ENCODE data around the gene THRAP3.

Gene THRAP3

DNA sequence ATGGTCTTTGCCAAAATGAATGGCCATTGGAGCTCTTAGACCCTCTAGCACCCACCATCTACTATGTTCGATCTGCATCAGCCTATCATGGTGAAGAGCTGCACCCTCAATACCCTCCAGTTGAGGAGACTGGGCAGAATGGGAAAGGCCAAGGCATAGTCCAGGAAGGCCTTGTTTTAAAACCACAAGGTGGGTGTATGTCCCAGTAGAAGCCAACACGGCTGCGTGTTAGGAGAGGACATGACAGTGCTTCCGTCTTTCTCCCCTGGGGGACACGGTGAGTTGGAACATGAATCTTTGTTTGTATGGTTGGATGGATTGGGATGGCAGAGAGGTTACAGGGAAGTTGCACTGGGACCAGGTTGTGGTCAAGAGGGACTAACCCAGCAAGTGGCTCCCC lies 63.4 kb downstream of the THRAP3 start:
- in situ Hi-C loops (cut with MboI; ENCODE audit: low sequenced_read_pairs) = no loop called here

DNA sequence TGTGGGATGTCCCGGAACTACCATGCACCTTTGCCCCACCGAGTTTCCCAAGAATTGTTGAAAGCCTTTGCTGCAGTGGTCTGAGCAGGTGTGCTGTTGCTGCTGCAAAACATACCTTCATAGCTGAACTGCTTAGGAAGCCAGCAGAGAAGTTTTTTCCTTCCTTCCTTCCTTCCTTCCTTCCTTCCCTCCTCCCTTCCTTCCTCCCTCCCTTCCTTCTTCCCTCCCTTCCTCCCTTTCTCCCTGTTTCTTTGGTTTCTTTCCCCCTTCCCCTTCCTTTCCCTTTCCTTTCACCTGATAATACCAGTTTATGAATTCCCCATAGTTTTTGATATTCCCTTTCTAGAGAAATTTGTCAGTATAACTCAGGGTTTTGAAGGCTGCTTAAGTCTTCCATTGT lies 71.1 kb downstream of the THRAP3 start:
- in situ Hi-C loops (cut with MboI; ENCODE audit: low sequenced_read_pairs) = no loop called here

DNA sequence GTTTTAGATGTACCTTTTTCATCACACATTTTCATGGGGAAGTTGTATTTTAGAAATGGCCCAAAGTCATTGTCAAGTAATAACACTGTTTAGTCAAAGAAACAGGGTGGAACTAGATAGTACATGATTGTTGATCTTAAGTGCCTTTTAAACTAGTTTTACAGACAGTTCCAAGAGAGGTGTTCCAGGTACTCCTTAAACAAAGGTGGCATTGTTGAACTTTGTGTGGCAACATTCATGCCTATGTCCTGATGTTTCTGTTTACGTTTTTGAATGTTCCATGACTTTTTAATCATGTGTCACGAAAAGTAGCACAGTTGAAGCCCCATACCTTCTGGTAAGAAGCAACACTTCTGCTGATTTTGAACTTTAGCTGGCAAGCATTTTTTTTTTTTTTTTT lies 72.8 kb downstream of the THRAP3 start:
- in situ Hi-C loops (cut with MboI; ENCODE audit: low sequenced_read_pairs) = no loop called here

DNA sequence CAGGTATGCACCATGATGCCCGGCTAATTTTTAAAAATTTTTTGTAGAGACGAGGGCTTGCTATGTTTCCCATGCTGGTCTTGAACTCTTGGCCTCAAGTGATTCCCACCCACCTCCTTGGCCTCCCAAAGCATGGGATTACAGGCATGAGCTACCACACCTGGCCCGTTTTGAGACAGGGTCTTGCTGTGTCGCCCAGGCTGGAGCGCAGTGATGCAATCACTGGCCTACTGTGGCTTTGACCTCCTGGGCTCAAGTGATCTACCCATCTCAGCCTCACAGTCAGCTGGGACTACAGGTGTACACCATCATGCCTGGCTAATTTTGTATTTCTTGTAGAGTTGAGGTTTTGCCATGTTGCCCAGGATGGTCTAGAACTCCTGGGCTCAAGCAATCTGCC lies 74.4 kb downstream of the THRAP3 start:
- in situ Hi-C loops (cut with MboI; ENCODE audit: low sequenced_read_pairs) = no loop called here

DNA sequence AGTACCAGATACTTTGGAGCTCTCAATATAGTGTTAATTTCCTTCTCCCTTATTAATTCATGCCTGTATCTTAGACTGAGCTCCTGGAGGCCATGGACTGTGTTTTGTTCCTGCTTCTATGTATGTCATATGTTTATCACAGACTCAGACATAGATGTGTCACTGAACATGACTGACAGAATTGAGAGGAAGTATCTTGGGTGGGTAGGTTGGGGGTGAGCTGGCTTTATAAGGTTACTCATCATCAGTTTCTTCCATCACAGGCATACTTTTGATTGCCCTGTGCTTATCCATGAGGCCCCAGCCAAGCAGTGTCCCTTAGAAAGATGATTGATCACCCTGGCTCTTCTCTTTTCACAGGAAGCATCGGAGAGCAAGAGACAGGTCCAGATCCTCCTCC lies 76.3 kb downstream of the THRAP3 start:
- in situ Hi-C loops (cut with MboI; ENCODE audit: low sequenced_read_pairs) = no loop called here

DNA sequence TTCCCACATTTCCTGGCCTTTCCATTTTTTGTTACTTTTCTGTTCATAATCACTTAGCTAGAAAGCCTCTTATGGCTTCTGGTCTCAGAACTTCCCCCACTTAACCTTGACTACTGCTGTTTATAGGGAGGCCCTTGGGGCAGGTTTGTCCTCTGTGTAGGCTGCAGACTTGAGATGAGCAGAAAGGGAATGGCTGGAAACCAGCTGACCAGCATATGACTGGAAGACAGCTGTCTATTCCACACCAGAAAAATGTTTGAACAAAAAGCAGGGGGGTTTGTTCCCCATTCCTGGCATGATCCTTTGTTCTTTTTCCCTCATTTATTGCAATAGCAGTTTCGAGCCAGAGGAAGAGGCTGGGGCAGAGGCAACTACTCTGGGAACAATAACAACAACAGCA lies 77.0 kb downstream of the THRAP3 start:
- in situ Hi-C loops (cut with MboI; ENCODE audit: low sequenced_read_pairs) = no loop called here

DNA sequence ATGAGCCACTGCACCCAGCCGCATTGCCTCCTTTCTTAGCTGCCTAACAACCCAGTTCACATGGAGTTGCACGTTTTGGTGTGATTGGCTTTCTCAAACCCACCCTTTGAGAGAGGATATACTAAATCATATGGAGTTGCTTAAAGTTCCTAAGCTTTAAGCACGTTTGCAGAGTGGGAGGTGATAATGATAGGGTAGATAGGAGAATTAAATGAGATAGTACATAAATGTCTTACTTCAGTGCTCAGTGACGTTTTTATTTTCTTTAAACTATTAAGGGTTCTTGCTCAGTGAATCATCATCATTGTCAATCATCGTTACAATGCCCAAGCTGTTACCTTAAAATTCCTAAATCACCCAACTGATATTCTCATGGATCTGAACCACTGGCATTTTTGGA lies 79.0 kb downstream of the THRAP3 start:
- in situ Hi-C loops (cut with MboI; ENCODE audit: low sequenced_read_pairs) = no loop called here

DNA sequence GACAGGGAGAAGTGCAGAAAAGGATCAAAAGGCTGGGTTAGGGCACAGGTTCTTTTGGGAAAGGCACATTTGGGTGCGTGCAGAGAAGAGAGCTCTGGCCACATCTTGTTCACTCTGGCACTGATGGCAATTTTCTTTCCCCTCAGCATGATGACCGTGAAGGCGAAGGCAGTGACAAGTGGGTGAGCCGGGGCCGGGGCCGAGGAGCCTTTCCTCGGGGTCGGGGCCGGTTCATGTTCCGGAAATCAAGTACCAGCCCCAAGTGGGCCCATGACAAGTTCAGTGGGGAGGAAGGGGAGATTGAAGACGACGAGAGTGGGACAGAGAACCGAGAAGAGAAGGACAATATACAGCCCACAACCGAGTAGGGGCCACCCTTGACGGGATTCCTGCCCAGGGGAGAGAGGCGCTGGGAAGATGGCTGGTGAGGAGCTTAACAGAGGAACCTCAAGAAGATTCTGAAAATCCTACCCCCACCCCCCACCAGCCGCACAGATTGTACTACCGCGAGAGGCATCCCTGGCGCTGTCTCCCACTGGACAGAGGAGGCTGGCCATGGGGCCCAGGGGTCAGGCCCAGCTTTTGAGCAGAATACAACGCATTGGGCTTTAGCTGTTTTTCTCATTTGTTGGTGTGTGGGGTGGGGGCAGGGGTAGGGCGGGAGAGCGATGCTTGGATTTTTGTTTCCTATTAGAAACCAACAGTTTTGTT lies 79.6 kb downstream of the THRAP3 start:
- in situ Hi-C loops (cut with MboI; ENCODE audit: low sequenced_read_pairs) = no loop called here

DNA sequence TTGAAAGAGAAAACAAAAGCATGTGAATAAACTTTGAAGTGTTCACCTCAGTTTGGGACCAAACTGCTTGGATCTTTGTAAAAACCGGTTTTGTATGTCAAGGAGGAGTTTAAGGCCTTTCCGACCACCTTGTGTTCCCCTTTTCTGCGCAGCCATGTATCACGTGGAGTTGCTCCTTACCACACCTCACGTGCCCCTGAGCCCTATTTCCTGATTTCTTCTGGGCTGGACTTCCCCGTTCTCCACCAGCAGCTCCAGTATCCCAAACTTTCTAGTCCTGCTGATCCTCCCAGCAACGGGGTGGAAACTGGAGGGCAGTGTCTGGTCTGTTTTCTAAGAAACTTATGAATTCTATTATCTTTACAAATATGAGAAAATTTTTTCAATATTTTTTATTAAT lies 80.3 kb downstream of the THRAP3 start:
- in situ Hi-C loops (cut with MboI; ENCODE audit: low sequenced_read_pairs) = no loop called here

DNA sequence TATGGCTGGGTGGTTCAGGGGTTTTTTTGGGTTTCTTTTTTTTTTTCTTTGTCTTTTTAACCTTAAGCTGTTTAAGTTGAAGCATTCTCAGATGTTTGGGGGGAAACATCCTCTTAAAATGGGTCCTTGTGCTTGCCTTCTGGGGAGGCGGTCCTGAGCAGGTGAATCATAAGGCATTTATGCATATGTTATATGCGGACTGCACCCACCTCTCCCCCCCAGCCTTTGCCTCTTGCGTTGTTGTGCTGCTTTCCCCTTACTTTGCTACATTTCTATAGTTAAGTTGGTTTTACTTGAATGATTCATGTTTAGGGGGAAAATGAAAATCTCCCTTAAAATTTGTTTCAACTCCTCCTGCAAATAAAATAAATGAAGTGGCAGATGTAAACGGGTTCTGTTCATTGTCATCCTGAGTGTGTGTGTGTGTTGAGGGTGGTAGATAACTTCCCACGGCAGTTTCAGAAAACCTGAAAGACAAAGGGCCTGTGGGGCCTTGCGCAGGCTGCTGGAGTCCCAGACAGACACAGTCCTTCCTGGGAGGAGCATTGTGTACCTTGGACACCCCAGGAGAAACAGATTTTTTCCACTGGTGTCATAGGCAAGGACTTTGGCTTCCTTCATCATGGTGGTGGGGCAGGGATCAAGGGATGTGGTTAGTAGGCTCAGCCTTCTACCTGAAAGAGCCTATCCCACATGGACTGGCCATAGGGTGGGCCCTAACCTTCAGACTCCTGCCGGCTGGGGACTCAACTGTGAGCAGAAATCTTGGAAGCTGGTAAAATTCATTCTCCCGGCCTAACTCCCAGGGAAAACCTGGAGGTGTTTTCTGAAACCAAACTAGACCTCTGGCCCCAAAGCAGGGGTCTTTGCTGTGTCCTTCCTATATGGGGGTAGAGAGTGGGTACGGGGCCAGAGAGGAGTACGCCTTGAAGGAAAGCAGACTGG lies 81.0 kb downstream of the THRAP3 start:
- in situ Hi-C loops (cut with MboI; ENCODE audit: low sequenced_read_pairs) = no loop called here

DNA sequence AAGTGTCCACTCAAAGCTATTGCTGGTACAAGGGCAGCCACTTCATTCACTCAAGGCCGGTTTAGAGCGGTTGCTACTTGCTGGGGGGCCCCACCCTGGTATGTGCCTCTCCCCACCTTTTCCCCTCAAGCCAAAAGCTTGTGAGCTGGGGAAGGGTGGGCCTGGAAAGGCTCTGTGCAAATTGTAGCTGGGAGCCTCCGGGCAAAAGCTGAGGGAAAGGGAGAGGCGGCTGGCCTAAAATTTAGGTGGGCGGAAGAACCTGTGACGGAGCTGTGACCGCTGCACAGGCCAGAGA lies 81.6 kb downstream of the THRAP3 start:
- in situ Hi-C loops (cut with MboI; ENCODE audit: low sequenced_read_pairs) = no loop called here

DNA sequence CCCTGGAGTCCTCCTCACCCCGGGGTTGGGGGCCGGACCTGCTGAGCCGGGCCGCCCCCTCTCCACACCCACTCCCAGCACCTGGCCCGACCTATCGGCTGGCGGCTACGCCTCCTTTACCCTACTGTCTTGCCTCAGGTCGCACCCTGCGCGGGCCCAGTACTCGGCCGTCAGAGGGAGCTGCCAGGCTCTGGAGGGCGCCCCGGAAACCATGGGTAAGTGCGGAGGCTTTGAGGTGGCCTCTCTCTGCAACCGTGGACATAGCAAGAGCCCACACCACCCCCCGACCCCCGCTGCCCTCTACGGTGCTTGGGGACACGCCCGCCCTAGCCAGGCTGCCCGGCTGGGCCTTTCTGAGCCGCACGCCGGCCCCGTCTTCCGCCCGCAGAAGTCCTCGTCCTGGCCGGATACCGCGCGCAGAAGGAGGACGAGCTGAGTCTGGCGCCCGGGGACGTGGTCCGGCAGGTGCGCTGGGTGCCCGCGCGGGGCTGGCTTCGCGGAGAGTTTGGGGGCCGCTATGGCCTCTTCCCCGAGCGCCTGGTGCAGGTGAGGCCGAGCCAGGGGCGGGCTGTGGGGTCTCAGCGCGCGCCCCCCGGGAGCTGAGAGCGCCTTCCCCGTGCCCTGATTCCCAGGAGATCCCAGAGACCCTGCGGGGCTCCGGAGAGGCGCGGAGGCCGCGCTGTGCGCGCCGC lies 82.1 kb downstream of the THRAP3 start, which contains the start of gene SH3D21:
Gene SH3D21 (plus strand): TSS at position 159 of the 692 bp plus-strand sequence. CDS start 53 bp downstream, at position 212.
- in situ Hi-C loops (cut with MboI; ENCODE audit: low sequenced_read_pairs) = no loop called here

DNA sequence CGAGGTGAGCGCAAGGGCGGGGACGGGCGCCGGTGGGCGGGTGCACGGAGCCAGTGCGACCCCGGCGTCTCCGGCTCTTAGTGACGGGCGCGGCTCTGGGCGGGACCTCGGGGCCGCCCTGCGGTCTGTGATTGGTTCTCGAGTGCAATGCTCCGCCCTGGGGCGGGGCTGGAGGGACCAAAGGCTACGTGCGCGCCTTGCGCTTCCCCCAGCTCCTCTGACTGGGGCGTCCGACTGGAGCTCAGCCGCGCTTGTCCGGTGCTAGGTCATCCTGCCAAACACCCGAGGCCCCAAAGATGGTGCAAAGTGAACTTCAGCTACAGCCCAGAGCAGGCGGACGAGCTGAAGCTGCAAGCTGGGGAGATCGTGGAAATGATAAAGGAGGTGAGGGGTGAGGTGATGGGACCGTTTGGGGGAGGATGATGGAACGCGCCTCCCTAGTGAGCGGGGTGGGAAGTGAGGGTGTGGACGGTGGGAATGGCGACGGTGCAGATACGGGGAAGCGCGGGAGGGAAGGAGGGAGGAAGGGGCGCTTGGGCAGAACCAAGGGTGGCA lies 82.7 kb downstream of the THRAP3 start:
- in situ Hi-C loops (cut with MboI; ENCODE audit: low sequenced_read_pairs) = no loop called here

DNA sequence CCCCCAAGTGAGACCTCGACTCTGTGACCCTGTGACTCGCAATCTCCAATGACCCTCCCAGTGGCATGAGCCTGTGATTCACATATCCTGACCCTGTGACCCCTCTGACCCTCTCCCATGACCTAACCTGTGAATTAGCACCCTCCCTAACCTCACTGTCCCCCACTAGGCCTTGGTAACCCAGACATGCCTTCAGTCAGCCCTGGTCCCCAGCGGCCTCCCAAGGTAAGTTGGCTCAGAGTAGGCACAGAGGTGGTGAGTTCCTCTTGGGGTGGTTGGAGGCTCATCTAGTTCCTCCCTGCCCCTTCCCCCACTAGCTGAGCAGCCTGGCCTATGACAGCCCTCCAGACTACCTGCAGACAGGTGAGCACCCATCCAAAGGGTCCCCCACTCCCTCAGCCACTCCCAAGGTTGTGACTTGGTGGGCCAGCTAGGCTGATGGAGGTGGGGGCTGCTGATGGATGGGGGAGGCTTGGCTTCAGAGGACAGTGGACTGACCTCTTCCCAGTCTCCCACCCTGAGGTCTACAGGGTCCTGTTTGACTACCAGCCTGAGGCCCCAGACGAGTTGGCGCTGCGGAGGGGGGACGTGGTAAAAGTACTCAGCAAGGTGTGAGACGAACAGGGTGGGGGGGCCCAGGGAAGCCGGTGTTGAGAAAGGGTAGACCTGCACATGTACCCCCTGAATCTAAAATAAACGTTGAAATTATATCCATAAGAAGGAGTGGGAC lies 83.5 kb downstream of the THRAP3 start:
- in situ Hi-C loops (cut with MboI; ENCODE audit: low sequenced_read_pairs) = no loop called here

DNA sequence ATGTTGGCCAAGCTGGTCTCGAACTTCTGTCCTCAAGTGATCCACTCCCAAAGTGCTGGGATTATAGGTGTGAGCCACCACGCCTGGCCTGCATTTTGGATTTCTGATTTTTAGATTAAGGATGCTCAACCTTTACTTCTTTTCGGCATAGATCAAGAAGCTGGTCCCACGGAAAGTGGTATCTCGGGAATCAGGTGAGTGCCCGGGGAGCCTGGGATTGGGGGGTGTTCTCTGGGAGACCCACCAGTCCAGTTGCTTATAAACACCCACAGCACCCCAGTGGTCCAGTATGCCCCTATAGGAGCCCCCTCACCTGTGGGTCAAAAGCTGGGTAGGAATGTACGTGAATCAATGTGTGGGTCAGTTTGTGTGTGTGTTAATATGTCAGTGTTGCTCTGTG lies 85.2 kb downstream of the THRAP3 start:
- in situ Hi-C loops (cut with MboI; ENCODE audit: low sequenced_read_pairs) = no loop called here

DNA sequence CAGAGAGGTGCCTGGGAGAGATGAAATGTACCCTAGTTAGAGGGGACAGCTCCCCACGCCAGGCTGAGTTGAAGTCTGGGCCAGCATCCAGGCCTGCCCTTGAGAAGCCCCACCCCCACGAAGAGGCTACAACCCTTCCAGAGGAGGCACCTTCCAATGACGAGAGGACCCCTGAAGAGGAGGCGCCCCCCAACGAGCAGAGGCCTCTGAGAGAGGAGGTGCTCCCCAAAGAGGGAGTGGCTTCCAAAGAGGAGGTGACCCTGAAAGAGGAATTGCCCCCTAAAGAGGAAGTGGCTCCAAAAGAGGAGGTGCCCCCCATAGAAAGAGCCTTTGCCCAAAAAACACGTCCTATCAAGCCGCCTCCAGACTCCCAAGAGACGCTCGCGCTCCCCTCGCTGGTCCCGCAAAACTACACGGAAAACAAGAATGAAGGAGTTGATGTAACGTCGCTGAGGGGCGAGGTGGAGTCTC lies 96.1 kb downstream of the THRAP3 start:
- in situ Hi-C loops (cut with MboI; ENCODE audit: low sequenced_read_pairs) = no loop called here

DNA sequence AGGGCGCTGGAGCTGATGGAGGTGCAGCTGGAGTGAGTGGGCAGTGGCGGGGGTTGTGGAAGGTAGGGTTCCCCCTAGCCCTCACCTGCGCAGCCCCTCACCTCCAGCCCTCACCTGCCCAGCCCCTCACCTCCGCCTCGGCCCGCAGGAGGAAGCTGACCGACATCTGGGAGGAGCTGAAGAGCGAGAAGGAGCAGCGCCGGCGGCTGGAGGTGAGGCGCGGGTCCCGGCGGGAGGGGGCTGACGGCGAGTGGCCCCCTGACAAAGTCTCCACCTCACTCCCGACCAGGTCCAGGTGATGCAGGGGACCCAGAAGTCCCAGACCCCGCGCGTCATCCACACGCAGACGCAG lies 96.5 kb downstream of the THRAP3 start:
- in situ Hi-C loops (cut with MboI; ENCODE audit: low sequenced_read_pairs) = no loop called here

DNA sequence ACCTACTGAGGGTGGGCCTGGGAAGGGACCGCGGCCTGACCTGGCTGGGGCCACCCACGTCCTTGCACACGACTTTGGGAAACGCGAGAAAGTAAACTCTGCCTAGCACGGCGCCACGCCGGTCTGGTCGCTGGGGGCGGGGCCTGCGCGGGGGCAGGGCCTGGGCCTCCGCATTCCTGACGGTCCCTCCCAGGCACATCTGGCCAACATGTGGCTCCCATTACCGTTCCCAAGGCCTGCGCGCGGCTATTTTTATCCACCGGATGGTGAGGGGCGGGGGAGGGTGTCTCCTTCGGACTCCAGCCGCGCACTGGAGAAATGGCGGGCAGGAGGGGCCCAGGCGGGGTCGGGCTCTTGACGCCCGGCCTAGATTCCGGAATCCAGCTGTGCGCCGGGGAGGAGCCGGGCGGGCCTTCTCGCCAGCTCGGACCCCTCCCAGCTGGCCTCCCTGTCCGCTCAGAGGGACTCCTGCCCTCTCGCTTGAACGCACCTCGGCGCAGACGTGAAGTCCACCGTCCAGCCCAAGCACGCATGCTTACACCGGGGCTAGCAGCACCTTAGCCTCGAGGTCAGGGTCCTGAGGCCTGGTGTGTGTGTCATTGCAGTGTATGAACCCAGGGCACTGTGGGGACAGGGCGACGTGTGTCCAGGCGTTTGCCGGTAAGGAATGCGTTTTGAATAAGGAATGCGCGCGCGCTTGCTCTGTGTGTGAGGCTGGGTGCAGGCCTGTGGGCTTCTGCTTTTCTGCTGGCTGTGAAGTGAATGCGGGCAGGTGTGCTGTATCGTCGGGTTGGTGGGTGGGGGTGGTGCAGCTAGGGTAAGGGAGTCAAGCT lies 97.1 kb downstream of the THRAP3 start:
- in situ Hi-C loops (cut with MboI; ENCODE audit: low sequenced_read_pairs) = no loop called here

DNA sequence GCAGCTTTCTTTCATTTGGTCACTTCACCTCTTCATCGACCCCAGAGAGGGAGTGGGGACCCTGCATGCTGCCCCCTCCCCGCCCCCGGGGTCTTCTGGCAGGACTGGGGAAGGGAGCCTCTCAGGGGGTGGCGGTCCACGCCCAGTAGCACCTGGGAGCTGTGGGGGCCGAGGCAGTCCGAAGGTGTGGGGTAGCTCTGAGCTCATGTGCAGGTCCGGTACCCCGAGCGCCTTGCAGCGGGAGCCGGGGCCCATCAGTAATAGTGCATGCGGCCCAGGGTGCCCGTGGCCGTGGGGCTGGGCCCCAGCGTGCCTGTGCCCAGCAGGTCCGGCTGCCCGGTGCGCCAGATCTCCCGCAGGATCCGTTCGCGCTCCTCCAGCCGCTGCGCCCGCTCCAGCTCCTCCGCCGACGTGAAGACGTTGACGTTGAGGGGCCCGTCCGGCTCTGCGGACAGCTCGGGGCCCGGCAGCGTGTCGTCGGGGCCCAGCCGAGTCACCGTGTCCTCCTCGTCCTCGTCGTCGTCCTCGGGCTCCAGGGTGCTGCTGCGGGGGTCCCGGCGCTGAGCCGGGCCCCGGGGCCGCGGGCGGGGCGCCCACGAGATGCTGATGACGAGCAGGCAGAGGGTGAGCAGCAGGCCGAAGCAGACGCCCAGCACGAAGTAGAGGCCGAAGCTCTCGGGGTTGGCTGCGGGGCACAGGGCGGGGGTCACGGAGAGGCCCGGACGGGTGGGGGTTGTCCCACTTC lies 98.0 kb downstream of the THRAP3 start:
- in situ Hi-C loops (cut with MboI; ENCODE audit: low sequenced_read_pairs) = no loop called here
